NOMO-1 treated with DMSO at 0.1 percent for 48 hours (cell line): Measurements from ENCODE around the gene ABRACL.

Experiments used
- DNase-seq: peaks from one replicate; lab custom pipeline; 2025; ENCODE audit not compliant: unreplicated experiment; lab: John Stamatoyannopoulos, UW

Gene ABRACL

DNA sequence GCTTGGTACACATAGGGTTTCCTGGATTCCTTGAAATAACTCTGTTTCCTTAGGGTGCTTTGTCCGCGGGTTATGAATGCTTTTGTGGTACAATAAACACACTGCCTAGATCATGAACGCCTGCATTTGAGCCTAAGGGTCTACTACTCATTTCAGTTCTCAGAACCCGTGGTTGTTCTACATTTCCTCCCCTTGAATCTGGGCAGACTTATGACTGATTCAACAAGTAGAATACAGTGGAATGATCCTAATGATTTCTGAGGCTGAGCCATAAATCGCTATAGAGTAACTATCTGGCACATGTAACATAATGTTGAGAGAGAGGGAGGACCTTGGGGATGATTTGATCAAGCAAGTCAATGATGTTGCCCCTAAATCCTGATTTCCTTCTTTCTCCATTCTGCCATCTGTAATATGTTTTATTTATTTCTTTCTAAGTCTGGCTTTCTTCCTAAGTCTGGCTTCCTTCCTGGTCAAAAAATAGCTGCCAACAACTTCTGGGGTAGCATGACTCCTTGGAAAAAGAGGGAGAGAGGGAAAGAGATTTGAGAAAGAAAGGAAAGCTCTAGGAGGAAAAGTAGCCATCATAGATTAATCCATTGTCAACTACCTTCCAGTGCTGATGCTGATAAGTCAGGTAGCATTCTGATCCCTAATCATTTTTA is 23.0 kb downstream of the ABRACL start:
- no peak for DNase-seq

DNA sequence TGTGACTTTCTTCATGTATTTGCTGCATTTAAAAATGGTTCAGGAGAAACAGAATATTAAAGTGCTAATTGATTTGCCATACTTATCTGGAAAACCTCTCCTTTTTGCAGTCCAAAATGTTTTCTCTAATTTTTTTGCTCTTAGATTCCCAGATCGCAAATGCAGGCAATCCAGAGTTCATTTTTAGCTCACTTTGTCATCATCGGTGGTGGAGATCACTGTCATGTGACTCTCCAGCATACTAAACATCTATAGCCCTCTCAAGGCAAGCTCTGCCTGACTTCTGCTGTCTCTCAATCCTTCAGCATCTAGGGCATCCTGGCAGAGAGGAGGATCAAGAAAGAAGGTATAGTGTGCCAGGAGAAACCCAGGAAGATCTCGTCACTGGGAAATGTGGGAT is 24.8 kb downstream of the ABRACL start:
- no peak for DNase-seq

DNA sequence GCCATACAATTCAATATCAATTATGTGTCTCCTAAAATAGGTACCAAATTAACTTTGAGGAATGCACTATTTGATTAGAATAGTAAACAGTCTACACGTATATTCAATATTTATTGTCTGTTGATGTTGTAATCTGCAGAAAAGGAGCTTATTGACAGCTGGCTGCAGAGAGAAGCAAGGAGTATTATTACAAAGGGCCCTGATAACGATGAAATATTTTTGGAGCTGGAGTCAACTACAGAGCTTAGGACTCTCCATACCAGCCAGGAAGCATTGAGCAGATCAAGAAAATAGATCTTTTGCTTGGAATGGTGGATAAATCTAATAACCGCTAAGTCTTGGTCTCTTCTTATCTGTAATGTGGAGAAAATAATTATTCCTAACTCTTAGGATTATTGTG is 25.5 kb downstream of the ABRACL start:
- no peak for DNase-seq

DNA sequence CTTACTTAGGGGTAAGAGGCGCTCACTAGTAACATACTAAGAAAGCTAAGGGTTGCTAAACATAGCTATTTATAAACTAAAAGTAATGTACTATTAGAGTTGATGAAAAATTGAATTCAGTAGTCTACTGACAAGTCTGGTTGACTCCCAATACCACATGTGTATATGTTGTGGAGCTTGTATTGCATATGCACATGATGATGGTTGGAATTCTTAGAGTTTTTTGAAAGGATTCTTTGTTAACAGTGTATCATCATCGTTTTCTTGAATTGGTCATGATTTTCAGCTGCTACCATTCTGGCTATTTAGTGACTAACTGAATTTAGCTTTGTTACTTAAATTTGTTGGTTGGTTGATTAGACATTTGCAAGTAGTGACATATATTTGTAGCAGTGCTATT is 27.2 kb downstream of the ABRACL start:
- no peak for DNase-seq

DNA sequence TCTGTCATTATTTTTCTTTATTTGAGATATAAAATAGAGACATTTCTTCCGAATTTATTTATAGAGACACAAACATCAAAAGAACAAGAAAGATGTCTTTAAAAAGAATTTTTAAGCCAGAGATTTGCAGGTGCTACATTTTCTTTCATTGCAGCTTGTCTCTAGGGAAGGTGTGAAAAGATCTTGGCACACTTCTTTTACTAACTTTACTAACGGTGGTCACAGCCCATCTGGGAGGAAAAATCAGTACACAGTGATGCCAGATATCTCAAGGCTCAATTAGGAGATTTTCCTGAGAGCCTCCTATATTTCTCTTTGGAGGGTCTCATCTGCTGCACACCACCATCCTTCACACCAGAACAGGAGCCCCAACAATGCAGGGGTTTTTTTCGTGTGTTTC is 29.5 kb downstream of the ABRACL start:
- DNase-seq = no peak

DNA sequence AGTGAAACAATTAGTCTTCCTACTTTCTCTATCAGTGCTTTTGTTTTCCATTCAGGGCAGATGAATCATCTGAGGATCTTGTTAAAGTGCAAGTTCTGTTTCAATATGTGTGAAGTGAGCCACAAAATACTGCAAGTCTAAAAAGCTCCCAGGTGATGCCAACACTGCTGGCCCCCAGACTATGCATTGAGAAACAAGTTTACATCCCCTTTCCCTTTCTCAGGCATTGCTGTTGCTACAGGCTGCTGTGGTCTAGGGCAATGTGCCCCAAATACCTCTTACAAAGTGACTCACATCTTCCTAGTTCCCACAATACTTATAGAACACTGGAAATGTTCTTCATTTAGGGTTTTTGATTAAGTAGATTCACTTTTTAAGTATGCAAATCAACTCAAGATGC is 31.8 kb downstream of the ABRACL start:
- DNase-seq = peak; percentile 29

DNA sequence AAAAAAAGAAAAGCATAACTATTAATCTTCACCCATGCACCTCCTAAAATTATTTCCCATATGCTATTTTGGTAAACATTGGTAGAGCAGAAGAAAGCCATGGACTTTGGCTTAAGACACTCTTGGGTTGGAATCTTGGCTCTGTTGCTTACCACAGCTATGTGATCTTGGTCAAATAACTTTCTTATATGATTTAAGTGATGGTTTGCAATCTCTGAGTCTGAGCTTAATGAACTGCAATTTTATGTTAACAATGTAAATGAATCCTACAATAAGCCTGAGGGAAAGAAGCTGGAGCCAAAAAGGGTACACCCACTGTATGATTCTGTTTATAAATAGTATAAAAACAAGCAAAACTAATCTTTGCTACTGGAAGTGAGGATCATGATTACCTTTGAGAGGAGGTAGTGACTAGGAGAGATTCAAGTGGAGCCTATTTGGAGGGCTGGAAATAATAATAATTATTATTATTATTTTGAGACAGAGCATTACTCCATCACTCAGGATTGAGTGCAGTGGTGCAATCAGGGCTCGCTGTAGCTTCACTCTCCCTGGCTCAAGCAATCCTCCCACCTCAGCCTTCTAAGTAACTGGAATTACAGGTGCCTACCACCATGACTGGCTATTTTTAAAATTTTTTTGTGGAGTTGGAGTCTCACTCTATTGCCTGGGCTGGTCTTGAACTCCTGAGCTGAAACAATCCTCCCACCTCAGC is 34.5 kb downstream of the ABRACL start:
- DNase-seq = no peak

DNA sequence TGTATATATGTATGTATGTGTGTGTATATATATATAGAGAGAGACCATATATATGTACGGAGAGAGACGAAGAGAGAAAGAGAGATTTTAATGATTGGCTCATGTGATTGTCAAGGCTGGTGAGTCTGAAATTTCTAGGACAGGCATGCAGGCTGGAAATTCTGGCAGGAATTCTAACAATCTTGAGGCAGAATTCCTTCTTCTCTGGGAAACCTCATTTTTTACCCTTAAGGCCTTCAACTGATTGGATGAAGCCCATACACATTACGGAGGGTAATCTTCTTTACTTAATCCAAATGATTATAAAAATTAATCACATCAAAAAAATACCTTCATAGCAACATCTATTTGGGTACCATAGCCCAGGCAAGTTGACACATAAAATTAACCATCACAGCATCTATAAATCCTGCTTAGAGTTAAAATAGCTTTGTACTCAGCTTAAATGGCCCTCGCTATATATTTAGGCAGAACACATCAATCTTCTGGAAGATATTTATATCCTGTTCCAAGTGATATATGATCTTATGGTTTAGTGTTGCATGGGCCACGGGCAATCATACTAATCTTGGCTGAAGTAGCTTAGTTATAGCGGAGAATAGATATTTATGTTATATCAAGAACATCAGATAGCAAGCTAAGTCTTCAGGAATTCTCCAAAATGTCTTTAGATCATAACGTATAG is 36.6 kb downstream of the ABRACL start:
- no peak for DNase-seq

DNA sequence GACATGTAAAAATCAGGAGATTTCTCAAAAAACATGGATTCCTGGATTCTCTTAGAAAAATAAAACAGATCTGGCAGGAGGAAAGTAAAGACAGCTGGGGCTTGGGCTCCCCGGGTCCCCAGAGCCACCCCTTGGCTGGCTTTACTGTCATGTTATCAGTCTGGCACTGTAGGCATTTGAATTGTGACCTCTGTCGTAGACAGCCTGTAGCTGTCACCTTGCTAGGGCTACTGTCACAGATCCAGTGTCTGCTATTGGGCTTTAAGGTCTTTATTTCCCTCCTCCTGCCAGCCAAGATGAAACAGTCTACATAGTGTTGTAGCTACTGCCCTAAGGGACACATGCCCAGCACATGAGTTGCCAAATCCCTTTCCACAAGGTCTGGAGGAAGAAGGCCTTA is 37.5 kb downstream of the ABRACL start:
- no peak for DNase-seq

DNA sequence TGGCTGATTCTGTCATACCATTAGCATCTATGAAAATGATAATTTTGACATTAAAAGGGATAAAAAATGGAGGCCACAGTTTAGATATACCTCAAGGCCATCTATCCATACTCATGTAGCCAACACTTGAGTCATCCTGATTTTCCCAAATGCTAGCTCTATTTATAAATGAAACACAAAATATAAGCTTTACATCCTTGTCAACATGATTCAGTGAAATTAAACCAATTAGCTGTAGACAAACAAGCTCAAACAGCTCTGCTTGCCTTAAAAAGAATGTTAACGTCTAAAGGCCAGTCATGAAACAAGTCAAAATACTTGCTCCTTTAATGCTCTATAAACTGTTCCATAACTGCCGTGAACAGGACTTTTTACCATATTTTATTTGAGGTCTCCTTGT is 40.3 kb downstream of the ABRACL start:
- no peak for DNase-seq

DNA sequence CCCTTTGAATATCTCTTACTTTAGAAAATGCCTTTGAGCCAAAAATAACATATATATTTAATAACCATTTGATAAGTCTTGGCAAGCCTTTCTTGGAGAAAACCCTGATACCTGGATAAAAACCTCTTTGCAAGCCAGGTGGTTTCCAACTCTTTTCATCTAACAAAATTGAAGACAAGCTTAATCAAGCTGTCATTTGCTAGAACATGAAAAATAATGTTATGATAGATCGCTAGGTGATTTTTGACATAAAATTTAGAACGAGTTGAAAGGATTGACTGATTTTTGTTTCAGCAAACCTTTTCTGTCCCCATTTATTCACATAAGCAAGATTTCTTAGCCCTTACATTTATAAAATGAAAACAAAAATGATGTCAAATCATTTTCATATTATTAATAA is 44.6 kb downstream of the ABRACL start:
- DNase-seq = no peak

DNA sequence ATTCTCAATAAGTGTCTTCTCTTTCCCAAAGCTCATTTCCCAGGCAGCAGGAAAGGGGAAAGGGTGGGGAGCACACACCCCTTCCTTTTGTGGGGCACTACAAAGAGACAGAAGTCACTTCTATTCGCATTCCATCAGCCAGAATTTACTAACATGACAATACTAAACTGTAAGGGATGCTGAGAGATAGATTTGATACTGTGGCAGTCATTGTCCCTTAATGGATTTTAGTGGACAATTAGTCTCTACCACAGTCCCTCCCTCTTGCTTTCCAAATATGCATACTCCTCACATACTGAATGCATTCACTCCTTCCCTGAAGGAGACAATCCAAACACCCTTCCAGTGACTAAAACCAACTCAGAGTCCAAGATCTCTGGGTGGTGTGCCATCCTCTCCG is 50.5 kb downstream of the ABRACL start:
- DNase-seq = no peak

DNA sequence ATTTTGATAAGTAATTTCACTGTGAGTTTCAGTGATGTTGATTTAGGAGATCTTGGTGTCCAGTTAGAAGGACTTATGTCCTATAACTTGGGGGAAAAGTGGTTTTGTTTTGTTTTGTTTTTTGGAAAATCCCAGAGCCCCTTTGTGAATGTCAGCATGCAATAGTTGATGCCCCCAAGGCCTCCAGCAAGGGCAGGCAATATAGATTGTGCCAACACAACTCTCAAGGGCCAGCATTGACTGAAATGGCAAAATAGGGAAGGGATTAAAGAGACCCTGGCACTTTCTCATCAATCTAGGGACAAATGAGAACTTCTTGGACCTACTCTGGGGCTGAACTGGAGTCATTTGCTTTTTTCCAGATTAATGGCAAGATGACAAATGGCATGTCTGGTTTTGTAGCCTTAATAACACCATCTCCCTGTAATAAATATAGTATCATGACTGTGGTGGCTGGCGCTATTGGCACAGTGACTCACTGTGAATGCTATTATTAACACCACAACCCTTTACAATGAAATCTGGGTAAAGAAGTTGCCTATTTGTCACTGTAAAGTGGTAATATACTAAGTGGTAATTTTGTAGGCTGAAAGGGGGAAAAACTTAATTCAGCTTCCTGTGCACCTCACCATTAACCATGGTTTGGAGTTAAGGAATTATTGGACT is 51.8 kb downstream of the ABRACL start:
- no peak for DNase-seq

DNA sequence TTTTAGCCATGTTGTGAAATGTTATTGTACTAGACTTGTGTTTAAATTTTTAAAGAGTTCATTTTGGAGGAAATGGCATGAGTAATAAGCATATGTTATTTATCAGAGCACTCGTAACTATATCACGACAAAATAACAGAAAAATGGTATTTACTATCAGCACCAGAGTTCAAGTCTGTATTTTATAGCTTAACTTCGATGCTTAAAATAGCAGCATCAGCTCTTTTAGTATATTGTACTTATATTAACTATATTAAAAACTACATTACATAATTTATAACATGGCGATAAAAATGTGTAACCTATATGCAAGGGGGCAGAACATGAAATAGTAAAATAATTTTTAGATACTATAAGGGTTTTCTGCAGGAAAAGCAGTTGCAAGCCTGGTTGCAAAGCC is 52.9 kb downstream of the ABRACL start:
- DNase-seq = no peak

DNA sequence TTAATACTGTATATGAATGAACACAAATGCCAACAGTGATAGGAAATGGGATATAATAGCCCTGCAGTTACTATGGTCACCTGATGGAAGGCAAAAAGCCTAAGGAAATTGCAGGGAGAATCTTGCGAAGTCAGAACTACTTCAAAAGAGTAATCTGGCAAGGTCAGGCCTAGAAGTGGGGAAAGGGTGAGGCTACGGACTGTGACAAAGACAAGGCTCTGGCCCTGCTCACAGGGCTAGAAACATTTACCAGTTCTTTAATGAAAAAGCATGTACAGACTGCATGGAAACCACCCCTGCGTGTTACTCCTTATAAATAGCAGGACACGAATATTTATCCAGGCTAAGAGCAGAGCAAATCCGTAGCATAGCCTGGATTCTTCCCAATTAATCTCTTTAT is 53.8 kb downstream of the ABRACL start:
- no peak for DNase-seq

DNA sequence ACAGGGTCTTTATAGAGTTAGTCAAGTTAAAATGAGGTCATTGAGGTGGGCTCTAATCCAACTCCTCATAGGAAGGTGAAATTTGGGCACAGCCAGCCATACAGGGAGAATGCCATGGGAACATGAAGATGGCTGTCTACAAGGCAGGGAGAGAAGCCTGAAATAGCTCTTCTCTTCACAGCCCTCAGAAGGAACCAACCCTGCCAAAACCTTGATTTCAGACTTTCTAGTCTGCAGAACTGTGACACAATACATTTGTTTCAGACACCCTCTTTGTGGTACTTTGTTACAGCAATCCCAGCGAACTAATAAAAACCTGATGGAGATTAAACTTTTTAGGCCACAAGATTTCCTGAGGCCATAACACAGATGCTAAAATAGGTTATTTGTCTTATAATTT is 63.3 kb downstream of the ABRACL start:
- no peak for DNase-seq
